Measurements from ENCODE around the gene ASGR1. TPM values are rescaled to one million over a fixed set of nuclear protein-coding genes. Genes with fewer than 3 reads are reported as not detected.

Gene ASGR1
- total and polyA plus RNA-seq, 11 donors: 0.19 to 3.5 (median 0.53) TPM; not detected in 3

DNA sequence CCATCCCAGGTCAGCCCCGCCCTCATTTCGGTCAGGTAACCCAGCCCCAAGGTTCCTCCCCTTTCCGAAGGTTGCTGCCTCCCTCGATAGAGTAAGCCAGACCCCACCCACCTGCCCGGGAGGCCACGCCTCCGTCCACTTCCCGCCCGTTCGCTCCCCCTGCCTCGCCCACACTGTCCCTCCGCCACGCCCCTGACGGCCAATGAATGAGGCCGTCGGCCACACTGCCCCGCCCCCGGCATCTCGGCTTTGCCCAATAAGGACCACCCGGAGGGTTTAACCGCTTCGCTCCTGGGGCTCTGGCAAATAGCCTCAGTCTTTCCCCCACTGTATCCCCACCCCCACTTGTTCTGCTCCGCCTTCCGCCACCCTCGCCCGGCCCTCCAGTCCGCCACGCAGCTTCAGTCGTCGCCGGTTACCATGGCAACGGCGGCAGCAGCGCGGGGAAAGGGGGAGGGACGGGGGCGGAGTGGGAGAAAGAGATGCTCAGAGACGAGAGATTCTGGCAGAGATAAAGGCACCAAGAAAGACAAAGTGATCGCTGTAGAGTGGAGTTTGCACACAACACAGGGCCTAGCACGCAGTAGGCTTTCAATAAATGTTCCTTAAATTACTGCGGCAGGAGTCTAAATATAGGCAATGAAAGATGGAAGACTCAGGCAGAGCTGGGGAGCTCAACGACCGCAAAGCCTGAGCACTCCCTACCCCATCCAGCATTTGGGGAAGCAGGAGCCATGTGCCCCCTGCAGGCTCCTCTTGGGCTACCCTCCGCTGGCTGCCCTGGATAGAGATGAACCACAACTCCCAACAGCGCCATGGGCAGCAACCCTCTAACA is 35.3 kb upstream of the ASGR1 start:
- TF ChIP-seq, protein P1, sequence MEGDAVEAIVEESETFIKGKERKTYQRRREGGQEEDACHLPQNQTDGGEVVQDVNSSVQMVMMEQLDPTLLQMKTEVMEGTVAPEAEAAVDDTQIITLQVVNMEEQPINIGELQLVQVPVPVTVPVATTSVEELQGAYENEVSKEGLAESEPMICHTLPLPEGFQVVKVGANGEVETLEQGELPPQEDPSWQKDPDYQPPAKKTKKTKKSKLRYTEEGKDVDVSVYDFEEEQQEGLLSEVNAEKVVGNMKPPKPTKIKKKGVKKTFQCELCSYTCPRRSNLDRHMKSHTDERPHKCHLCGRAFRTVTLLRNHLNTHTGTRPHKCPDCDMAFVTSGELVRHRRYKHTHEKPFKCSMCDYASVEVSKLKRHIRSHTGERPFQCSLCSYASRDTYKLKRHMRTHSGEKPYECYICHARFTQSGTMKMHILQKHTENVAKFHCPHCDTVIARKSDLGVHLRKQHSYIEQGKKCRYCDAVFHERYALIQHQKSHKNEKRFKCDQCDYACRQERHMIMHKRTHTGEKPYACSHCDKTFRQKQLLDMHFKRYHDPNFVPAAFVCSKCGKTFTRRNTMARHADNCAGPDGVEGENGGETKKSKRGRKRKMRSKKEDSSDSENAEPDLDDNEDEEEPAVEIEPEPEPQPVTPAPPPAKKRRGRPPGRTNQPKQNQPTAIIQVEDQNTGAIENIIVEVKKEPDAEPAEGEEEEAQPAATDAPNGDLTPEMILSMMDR (IDR thresholded peaks at IDR 0.05): peak; percentile 24 to 72 (median 48)
- TF ChIP-seq POLR2A (IDR thresholded peaks at IDR 0.05): no peak
- peak overlapping the region in 11 of 12 donors; percentile 44 to 99 (median 70) for H3K27ac ChIP-seq
- H3K9me3 ChIP-seq: no peaks in the 10 kb centered on the region
- no peaks in the 10 kb centered on the region for H3K27me3 ChIP-seq
- intact Hi-C loops (cut with DNase I): loop anchor here in 2 of 10 donors (5.0 kb wide), 2 partner anchors 33 to 93 kb away; partner anchors contain the start of gene EIF5A (in 1 of the 2)
- H3K36me3 ChIP-seq: no peaks in the 10 kb centered on the region
- H3K4me3 ChIP-seq: peak overlapping the region; percentile 19 to 77 (median 64)
- peaks cover 0 to 67% (median 45%) of the 10 kb centered on the region in 12 donors for H3K4me1 ChIP-seq
- WGBS, 4 donors: 0 to 1% (median 0%) methylated on average over 40 to 45 of the region's 45 CpGs
- DNase-seq: peak; percentile 98 to 100 (median 99)
- peak; percentile 89 to 92 (median 90) for ATAC-seq

DNA sequence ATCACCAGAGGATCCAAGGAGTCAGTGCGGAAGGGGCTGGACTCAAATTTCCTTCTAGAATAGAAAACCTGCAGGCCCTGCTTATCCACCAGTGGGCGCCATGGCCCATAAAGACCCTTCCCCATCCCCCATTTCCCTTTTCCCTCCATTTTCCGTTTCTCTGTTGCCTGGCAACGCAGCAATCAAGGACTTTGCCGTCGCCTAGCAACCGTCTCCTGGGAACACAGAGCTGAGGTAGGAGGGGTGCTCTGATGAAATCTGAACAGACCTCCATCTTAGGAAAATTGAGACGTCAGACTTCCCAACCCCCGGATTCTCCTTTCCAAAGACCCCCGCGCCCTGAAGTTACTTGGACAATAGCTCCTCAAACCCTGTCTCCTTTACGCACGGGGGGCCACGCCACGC is 34.7 kb upstream of the ASGR1 start:
- peak in 1 of 4 donors; percentile 0 for ATAC-seq
- no peaks in the 10 kb centered on the region for H3K9me3 ChIP-seq
- H3K4me1 ChIP-seq: peaks cover 0 to 61% (median 38%) of the 10 kb centered on the region in 12 donors
- TF ChIP-seq, protein P1 (IDR thresholded peaks at IDR 0.05): peak in 8 of 12 donors; percentile 7 to 48 (median 40)
- no peak for TF ChIP-seq POLR2A (IDR thresholded peaks at IDR 0.05)
- intact Hi-C loops (cut with DNase I): loop anchor here in 1 of 10 donors (5.0 kb wide), 1 partner anchor 33 kb away; no protein-coding TSS in a partner anchor
- no peaks in the 10 kb centered on the region for H3K27me3 ChIP-seq
- H3K4me3 ChIP-seq: peak overlapping the region in 11 of 12 donors; percentile 40 to 77 (median 64)
- H3K27ac ChIP-seq: peak overlapping the region in 8 of 12 donors; percentile 17 to 99 (median 70)
- no peaks in the 10 kb centered on the region for H3K36me3 ChIP-seq
- DNase-seq: peak in 3 of 5 donors; percentile 60 to 77 (median 75)
- WGBS, 4 donors: 2 to 6% (median 3%) methylated on average over 15 of the region's 15 CpGs

DNA sequence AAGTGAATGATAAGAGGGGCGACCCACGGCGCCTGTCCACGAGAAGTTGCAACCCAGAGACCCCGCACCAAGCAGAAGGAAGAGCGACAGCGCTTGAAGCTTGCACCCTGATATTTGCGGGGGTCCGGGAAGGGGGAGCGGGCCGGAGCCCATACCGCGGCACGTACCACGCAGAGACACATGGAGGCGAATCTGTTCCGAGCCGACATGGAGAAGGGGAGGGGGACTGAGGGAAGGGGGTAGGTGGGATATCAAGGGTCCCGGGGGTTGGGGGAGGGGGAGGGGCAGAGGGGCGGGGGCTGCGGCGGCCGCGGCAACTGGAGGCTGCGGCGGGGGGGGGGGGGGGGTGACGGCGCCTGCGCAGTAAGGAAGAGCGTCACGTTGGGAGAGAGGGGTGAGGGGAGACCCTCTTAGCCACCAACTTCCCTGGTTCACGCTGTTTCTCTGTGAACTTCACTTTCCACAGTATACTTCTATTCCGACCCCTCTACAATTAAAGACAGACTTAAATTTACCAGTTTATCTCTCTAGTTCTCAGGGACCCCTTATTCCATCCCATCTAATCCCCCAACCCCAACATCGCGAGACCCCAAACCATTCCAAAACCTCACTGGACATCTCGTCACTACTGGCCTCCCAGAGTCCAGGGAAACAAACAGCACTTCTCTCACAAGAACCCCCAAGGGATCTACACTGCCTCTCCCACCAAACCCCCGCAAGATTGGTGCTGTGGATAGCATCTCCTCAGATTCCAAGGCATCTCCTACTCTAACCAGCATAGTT is 32.5 kb upstream of the ASGR1 start:
- H3K4me1 ChIP-seq: peaks cover 0 to 40% (median 25%) of the 10 kb centered on the region in 12 donors
- 39 to 42% (median 41%) methylated on average over 30 to 36 of the region's 37 CpGs for WGBS, 4 donors
- DNase-seq: no peak
- H3K27ac ChIP-seq: no peak overlapping the region
- no peaks in the 10 kb centered on the region for H3K36me3 ChIP-seq
- H3K4me3 ChIP-seq: peak overlapping the region in 5 of 12 donors; percentile 3 to 38 (median 22)
- TF ChIP-seq, protein P1 (IDR thresholded peaks at IDR 0.05): no peak
- no peak for TF ChIP-seq POLR2A (IDR thresholded peaks at IDR 0.05)
- ATAC-seq: no peak
- intact Hi-C loops (cut with DNase I): loop anchor here in 1 of 10 donors (5.0 kb wide), 1 partner anchor 36 kb away; no protein-coding TSS in a partner anchor
- H3K27me3 ChIP-seq: no peaks in the 10 kb centered on the region
- H3K9me3 ChIP-seq: no peaks in the 10 kb centered on the region

Measured in heart left ventricle (tissue), 16 donors.